ENCODE results near the gene CLPSL2. TPM values are rescaled to one million over a fixed set of nuclear protein-coding genes. Genes with fewer than 3 reads are reported as not detected.

CLPSL2 gene
- total RNA-seq, 1 experiment from 2014 or later, result 1.7 TPM

- no peaks in the 10 kb centered on the region for H3K79me2 ChIP-seq (ENCODE audit: insufficient read depth, low read length)
- no peak overlapping the region for H2AFZ ChIP-seq (ENCODE audit: low read depth, low read length, poor library complexity, severe bottlenecking)
- H3K4me1 ChIP-seq (ENCODE audit: control insufficient read depth in 1 of 2, insufficient read depth in 2 of 2, low read length in 2 of 2), result peaks cover 6 to 10% of the 10 kb centered on the region in 2 experiments; a peak in 3 of 4 replicates
- no peak overlapping the region for H3K27ac ChIP-seq (ENCODE audit: low read depth, low read length)
- H3K36me3 ChIP-seq (ENCODE audit: control insufficient read depth in 1 of 2, insufficient read depth in 2 of 2, low read length in 2 of 2), result no peaks in the 10 kb centered on the region
- no peaks in the 10 kb centered on the region for H3K9me2 ChIP-seq (ENCODE audit: insufficient read depth)
- H3K27me3 ChIP-seq (ENCODE audit: insufficient read depth, low read length), result peaks cover 21% of the 10 kb centered on the region; the same call in 1 of the 2 replicates
- ATAC-seq, result no peak
- ChIA-PET CTCF (no interaction called here), POLR2A (no interaction called here), RAD21 (ENCODE audit: low non-redundant PET in 1 of 2, low total read pairs in 2 of 2, uncharacterized antibody in 2 of 2, unreplicated experiment in 2 of 2) (no interaction called here)
- no peak overlapping the region for H3K4me3 ChIP-seq (replicated peaks in 1 of 2; ENCODE audit: low read depth in 1 of 2, low read length in 2 of 2)
- TF ChIP-seq MAX (IDR thresholded peaks at IDR 0.05) (no peak), ATF3 (IDR thresholded peaks at IDR 0.05) (no peak), JUND (IDR thresholded peaks at IDR 0.05) (no peak), YY1 (IDR thresholded peaks at IDR 0.05; ENCODE audit: extremely low read depth, insufficient replicate concordance, low read depth, low read length) (no peak)
- no peak overlapping the region for H3K4me2 ChIP-seq (ENCODE audit: low read length)
- H3K9me3 ChIP-seq (ENCODE audit: control insufficient read depth in 1 of 2, insufficient read depth in 1 of 2, low read depth in 1 of 2, low read length in 2 of 2), result no peaks in the 10 kb centered on the region
- H3K9ac ChIP-seq (ENCODE audit: low read length), result no peak overlapping the region
- no TSS peak for BruUV-seq (replicated peaks)
- H4K20me1 ChIP-seq (ENCODE audit: insufficient read depth), result no peaks in the 10 kb centered on the region
- no peak for DNase-seq (ENCODE audit: low read depth, low spot score)
- intact Hi-C loops (cut with micrococcal nuclease), result no loop called here
Observed at GRCh38 chr6:35786272-35786671, 9.9 kb downstream of the CLPSL2 start.

- no peak overlapping the region for H3K4me2 ChIP-seq (ENCODE audit: low read length)
- no peaks in the 10 kb centered on the region for H3K79me2 ChIP-seq (ENCODE audit: insufficient read depth, low read length)
- POLR2A ChIA-PET, result no interaction called here
- intact Hi-C loops (cut with micrococcal nuclease), result no loop called here
- no peaks in the 10 kb centered on the region for H3K9me2 ChIP-seq (ENCODE audit: insufficient read depth)
- no peak for ATAC-seq
- H3K27me3 ChIP-seq (ENCODE audit: insufficient read depth, low read length), result peaks cover 21% of the 10 kb centered on the region; the same call in 1 of the 2 replicates
- no peaks in the 10 kb centered on the region for H3K36me3 ChIP-seq (ENCODE audit: control insufficient read depth in 1 of 2, insufficient read depth in 2 of 2, low read length in 2 of 2)
- TF ChIP-seq MAX (IDR thresholded peaks at IDR 0.05) (no peak), ZBTB33 (IDR thresholded peaks at IDR 0.05; ENCODE audit: extremely low read depth, insufficient replicate concordance, low read length) (no peak), CTCF (IDR thresholded peaks at IDR 0.05 in 2 of 3, conservative IDR thresholded peaks at IDR 0.05 in 1 of 3; ENCODE audit: borderline replicate concordance in 1 of 3, insufficient read depth in 1 of 3, low read depth in 2 of 3, low read length in 2 of 3) (no peak), CBX3 (IDR thresholded peaks at IDR 0.05; ENCODE audit: low read depth) (no peak), POLR2A (IDR thresholded peaks at IDR 0.05; ENCODE audit: borderline replicate concordance, extremely low read depth, insufficient read depth, insufficient read length) (no peak), YY1 (IDR thresholded peaks at IDR 0.05; ENCODE audit: extremely low read depth, insufficient replicate concordance, low read depth, low read length) (no peak), ELF1 (IDR thresholded peaks at IDR 0.05; ENCODE audit: borderline replicate concordance, low read depth) (no peak), JUND (IDR thresholded peaks at IDR 0.05) (no peak)
- H3K27ac ChIP-seq (ENCODE audit: low read depth, low read length), result no peak overlapping the region
- H3K9me3 ChIP-seq (ENCODE audit: control insufficient read depth in 1 of 2, insufficient read depth in 1 of 2, low read depth in 1 of 2, low read length in 2 of 2), result no peaks in the 10 kb centered on the region
- no peak overlapping the region for H3K4me3 ChIP-seq (replicated peaks in 1 of 2; ENCODE audit: low read depth in 1 of 2, low read length in 2 of 2)
- RAD21 ChIA-PET (ENCODE audit: low non-redundant PET in 1 of 2, low total read pairs in 2 of 2, uncharacterized antibody in 2 of 2, unreplicated experiment in 2 of 2), result no interaction called here
- no TSS peak for BruUV-seq (replicated peaks)
- H4K20me1 ChIP-seq (ENCODE audit: insufficient read depth), result no peaks in the 10 kb centered on the region
- DNase-seq (ENCODE audit: low read depth, low spot score), result no peak
- CTCF ChIA-PET, result no interaction called here
- H2AFZ ChIP-seq (ENCODE audit: low read depth, low read length, poor library complexity, severe bottlenecking), result no peak overlapping the region
- H3K9ac ChIP-seq (ENCODE audit: low read length), result no peak overlapping the region
- peaks cover 6 to 9% of the 10 kb centered on the region in 2 experiments; a peak in 3 of 4 replicates for H3K4me1 ChIP-seq (ENCODE audit: control insufficient read depth in 1 of 2, insufficient read depth in 2 of 2, low read length in 2 of 2)
Observed at GRCh38 chr6:35786810-35787209, 10.4 kb downstream of the CLPSL2 start.
